Measurements from ENCODE around the gene PAM.

DNA sequence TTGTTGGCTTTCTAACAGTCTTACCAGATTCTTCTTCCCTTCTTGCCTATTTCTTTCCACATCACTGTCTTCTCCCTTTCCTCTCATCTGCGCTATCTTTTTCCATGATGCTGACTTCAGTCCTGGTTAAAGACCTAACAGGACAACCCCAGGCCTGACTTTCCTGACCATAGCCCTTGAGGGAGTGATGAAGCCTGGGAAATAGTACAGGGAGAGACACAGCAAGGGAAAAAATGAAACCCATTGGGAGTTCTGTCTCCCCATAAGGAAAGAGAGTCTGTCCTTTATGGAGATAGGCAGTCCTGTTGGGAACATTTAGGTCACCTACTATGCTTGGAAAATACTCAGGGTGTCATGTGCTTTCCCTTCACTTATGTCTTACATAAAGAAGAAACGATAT is 272.2 kb downstream of the PAM start:
- TF ChIP-seq, protein P1, sequence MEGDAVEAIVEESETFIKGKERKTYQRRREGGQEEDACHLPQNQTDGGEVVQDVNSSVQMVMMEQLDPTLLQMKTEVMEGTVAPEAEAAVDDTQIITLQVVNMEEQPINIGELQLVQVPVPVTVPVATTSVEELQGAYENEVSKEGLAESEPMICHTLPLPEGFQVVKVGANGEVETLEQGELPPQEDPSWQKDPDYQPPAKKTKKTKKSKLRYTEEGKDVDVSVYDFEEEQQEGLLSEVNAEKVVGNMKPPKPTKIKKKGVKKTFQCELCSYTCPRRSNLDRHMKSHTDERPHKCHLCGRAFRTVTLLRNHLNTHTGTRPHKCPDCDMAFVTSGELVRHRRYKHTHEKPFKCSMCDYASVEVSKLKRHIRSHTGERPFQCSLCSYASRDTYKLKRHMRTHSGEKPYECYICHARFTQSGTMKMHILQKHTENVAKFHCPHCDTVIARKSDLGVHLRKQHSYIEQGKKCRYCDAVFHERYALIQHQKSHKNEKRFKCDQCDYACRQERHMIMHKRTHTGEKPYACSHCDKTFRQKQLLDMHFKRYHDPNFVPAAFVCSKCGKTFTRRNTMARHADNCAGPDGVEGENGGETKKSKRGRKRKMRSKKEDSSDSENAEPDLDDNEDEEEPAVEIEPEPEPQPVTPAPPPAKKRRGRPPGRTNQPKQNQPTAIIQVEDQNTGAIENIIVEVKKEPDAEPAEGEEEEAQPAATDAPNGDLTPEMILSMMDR (IDR thresholded peaks at IDR 0.05): no peak
- no peak for TF ChIP-seq POLR2A (IDR thresholded peaks at IDR 0.05)
